ENCODE results near the gene PROSER3.

- TF ChIP-seq CTCF (conservative IDR thresholded peaks at IDR 0.05 in 1 of 2, IDR thresholded peaks at IDR 0.05 in 1 of 2; ENCODE audit: extremely low read depth in 1 of 2, insufficient read depth in 1 of 2, low read depth in 1 of 2, low read length in 2 of 2) (no peak), EZH2 (IDR thresholded peaks at IDR 0.05; ENCODE audit: borderline replicate concordance, low read length) (no peak)
Observed at GRCh38 chr19:35818445-35818844, 60.5 kb downstream of the PROSER3 start.

All from mammary epithelial cell (primary cell).